ENCODE measurements around the gene TRAF3. TPM values are rescaled to one million over a fixed set of nuclear protein-coding genes. Genes with fewer than 3 reads are reported as not detected.
A peak's percentile ranks its signal among the peaks of the same experiment; 100 is the strongest.

The TRAF3 gene
- total RNA-seq, 1 experiment from 2014 or later: 37.6 TPM

GRCh38 chr14:102848830-102849525 lies 71.7 kb downstream of the TRAF3 start:
- in situ Hi-C loops (cut with HindIII; ENCODE audit: low pct_unique_long_range_greater_than_20kb, low sequenced_read_pairs): no loop called here
- no peak for DNase-seq (ENCODE audit: low read depth, low spot score)
- no peaks in the 10 kb centered on the region for H3K36me3 ChIP-seq (ENCODE audit: control insufficient read depth, insufficient read depth, low read length)
- no peaks in the 10 kb centered on the region for H3K9me3 ChIP-seq (ENCODE audit: control insufficient read depth, insufficient read depth, low read depth, low read length)
- CTCF ChIA-PET: no interaction called here
- TF ChIP-seq SIN3A (IDR thresholded peaks at IDR 0.05; ENCODE audit: borderline replicate concordance, insufficient read depth, low read depth, low read length) (no peak), POLR2AphosphoS5 (IDR thresholded peaks at IDR 0.05; ENCODE audit: low read depth, low read length) (no peak), TCF7L2 (IDR thresholded peaks at IDR 0.05; ENCODE audit: low read depth, low read length) (no peak), CTCF (IDR thresholded peaks at IDR 0.05) (no peak)
- TF ChIP-seq, protein P1, sequence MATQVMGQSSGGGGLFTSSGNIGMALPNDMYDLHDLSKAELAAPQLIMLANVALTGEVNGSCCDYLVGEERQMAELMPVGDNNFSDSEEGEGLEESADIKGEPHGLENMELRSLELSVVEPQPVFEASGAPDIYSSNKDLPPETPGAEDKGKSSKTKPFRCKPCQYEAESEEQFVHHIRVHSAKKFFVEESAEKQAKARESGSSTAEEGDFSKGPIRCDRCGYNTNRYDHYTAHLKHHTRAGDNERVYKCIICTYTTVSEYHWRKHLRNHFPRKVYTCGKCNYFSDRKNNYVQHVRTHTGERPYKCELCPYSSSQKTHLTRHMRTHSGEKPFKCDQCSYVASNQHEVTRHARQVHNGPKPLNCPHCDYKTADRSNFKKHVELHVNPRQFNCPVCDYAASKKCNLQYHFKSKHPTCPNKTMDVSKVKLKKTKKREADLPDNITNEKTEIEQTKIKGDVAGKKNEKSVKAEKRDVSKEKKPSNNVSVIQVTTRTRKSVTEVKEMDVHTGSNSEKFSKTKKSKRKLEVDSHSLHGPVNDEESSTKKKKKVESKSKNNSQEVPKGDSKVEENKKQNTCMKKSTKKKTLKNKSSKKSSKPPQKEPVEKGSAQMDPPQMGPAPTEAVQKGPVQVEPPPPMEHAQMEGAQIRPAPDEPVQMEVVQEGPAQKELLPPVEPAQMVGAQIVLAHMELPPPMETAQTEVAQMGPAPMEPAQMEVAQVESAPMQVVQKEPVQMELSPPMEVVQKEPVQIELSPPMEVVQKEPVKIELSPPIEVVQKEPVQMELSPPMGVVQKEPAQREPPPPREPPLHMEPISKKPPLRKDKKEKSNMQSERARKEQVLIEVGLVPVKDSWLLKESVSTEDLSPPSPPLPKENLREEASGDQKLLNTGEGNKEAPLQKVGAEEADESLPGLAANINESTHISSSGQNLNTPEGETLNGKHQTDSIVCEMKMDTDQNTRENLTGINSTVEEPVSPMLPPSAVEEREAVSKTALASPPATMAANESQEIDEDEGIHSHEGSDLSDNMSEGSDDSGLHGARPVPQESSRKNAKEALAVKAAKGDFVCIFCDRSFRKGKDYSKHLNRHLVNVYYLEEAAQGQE (IDR thresholded peaks at IDR 0.05; ENCODE audit: insufficient read depth in 1 of 2, low read depth in 2 of 2, low read length in 1 of 2): no peak
- POLR2A ChIA-PET: no interaction called here
- H3K27ac ChIP-seq (ENCODE audit: low read length): no peak overlapping the region
- no peaks in the 10 kb centered on the region for H3K27me3 ChIP-seq (ENCODE audit: control insufficient read depth, insufficient read depth, low read length)
- ATAC-seq: no peak; the same call in 1 of the 2 replicates
- no TSS peak for BruUV-seq (replicated peaks)
- intact Hi-C loops (cut with micrococcal nuclease; ENCODE audit: unreplicated experiment): no loop called here
- no peak overlapping the region for H3K4me3 ChIP-seq (ENCODE audit: low read depth in 2 of 2, low read length in 2 of 2)
- peaks cover 6% of the 10 kb centered on the region for H3K4me1 ChIP-seq (ENCODE audit: control insufficient read depth, insufficient read depth, low read length)

DNA sequence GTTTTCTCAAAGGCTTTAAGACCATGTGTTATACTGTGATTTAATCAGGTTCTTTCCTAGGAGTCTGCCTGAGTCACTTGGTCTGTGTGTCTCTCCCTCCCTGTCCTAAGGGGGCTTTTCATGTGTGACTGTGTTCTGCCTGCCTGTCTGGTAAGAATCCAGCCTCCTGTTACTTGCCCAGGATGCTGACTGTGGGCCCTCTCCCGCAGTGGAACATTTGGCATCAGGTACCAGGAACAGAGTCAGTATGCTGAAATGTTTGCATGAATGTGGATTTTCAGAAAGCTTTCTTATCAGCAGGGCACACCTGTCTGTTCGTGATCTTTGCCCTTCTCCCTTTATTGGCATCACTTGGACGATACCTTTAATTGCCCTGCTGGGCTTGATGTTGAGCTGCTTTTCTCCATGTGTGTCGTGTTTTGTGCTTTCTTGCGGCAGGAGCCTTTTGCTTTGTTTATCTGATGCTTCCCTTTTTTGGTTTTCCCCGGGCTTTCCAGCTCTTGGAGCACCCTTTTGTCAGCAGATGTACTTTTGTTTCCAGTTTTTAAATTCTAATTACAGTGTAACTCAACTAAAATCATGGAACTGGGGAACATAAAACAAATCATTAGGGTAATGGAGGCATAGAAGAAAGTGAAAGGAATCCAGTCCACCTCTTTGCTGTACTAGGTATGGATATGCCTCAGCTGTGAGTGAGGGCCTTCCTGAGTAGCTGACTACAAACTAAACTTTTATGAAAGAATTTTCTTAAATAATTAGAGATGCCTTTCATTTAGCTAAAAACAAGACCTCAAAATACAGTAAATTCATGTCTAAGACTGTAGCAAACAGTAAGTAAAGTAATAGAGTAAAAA lies 72.5 kb downstream of the TRAF3 start:
- POLR2A ChIA-PET: no interaction called here
- no peaks in the 10 kb centered on the region for H3K36me3 ChIP-seq (ENCODE audit: control insufficient read depth, insufficient read depth, low read length)
- no peak overlapping the region for H3K27ac ChIP-seq (ENCODE audit: low read length)
- no peaks in the 10 kb centered on the region for H3K9me3 ChIP-seq (ENCODE audit: control insufficient read depth, insufficient read depth, low read depth, low read length)
- H3K4me3 ChIP-seq (ENCODE audit: low read depth in 2 of 2, low read length in 2 of 2): no peak overlapping the region
- DNase-seq (ENCODE audit: low read depth, low spot score): no peak
- in situ Hi-C loops (cut with HindIII; ENCODE audit: low pct_unique_long_range_greater_than_20kb, low sequenced_read_pairs) (no loop called here), intact Hi-C loops (cut with micrococcal nuclease; ENCODE audit: unreplicated experiment) (no loop called here)
- peak; percentile 68; the same call in 1 of the 2 replicates for ATAC-seq
- CTCF ChIA-PET: no interaction called here
- no peak for TF ChIP-seq CTCF (IDR thresholded peaks at IDR 0.05)
- no peak for TF ChIP-seq TCF7L2 (IDR thresholded peaks at IDR 0.05; ENCODE audit: low read depth, low read length)
- TF ChIP-seq POLR2AphosphoS5 (IDR thresholded peaks at IDR 0.05; ENCODE audit: low read depth, low read length): no peak
- TF ChIP-seq, protein P1 (IDR thresholded peaks at IDR 0.05; ENCODE audit: insufficient read depth in 1 of 2, low read depth in 2 of 2, low read length in 1 of 2): no peak
- no peak for TF ChIP-seq SIN3A (IDR thresholded peaks at IDR 0.05; ENCODE audit: borderline replicate concordance, insufficient read depth, low read depth, low read length)
- H3K4me1 ChIP-seq (ENCODE audit: control insufficient read depth, insufficient read depth, low read length): peaks cover 6% of the 10 kb centered on the region
- no TSS peak for BruUV-seq (replicated peaks)
- no peaks in the 10 kb centered on the region for H3K27me3 ChIP-seq (ENCODE audit: control insufficient read depth, insufficient read depth, low read length)

All from Panc1 (cell line).